ENCODE results near the gene KBTBD6.
"Not testable (repeated sequence)": the region's sequence is repeated elsewhere in the genome, so short reads cannot be mapped to it uniquely, and the experiment has no call there.

The KBTBD6 gene

DNA sequence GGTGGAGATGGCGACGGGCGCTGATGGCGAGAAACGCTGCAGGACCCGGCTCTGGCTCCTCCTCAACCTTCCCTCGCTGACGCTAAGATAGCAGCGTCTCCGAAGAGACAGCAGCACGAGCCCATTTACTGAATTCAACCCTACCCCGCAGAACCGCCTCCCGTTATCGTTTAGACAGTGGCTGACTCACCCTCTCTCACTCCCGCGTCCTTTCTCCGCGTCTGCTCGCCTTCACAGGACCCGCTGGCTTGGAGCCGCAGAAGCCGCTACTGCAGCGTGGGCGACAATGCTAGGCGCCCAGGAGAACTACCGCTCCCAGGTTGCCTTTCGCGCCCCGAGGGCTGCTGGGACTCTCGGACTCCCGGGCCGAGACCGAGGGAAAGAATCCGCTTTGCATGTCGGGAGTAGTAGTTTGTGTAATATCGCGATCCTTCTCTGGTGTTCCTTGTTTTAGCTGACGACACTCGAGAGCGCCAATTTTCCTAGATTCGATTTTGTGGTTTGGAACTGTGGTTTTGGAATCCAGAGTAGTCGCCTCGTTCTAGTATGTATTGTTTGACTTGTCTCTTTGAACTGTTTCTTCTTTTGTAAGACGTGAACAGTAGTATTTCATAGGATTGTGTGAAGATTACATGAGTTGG is at the start of gene KBTBD6:
Gene KBTBD6 (minus strand): TSS at position 291 of the 641 bp plus-strand sequence. CDS start 291 bp downstream, outside the sequence.
- no peaks in the 10 kb centered on the region for H3K9me3 ChIP-seq (ENCODE audit: control insufficient read depth, insufficient read depth, low read length)
- H3K27ac ChIP-seq (ENCODE audit: low read length): no peak within 1 kb of the TSS
- no peaks in the 10 kb centered on the region; the same call in 1 of the 2 replicates for H3K36me3 ChIP-seq (ENCODE audit: control insufficient read depth, insufficient read depth, low read length)
- WGBS (ENCODE audit: insufficient coverage, insufficient read length): no CpG with 5 or more reads among the region's 45 CpGs
- H3K27me3 ChIP-seq (ENCODE audit: control insufficient read depth, insufficient read depth, low read length): no peaks in the 10 kb centered on the region
- peak; percentile 92 for DNase-seq (ENCODE audit: low read depth, low spot score)
- H3K4me3 ChIP-seq (ENCODE audit: low read length): peak within 1 kb of the TSS; percentile 88
- H3K4me1 ChIP-seq (ENCODE audit: control insufficient read depth, insufficient read depth, low read length): peaks cover 1% of the 10 kb centered on the region; the same call in 1 of the 2 replicates

DNA sequence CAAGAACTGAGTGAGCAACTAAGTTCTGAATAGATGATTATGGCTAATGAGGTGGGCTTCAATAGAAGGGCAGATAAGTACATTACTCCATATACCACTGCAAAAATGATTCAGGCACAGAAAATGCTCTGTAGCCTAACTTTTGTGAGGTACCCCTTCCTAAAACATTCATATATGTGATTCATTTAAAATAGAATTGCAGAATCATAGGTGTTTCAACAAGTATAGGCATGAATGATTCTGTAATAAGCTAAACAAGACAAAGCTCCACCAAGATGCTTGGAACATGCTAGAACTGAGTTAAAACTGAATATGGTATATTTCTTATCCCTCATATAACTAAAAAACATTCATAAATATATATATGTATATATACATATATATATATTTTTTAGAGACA is 49.6 kb upstream of the KBTBD6 start:
- no peaks in the 10 kb centered on the region for H3K9me3 ChIP-seq (ENCODE audit: control insufficient read depth, insufficient read depth, low read length)
- H3K27me3 ChIP-seq (ENCODE audit: control insufficient read depth, insufficient read depth, low read length): no peaks in the 10 kb centered on the region
- no peak overlapping the region for H3K27ac ChIP-seq (ENCODE audit: low read length)
- no peaks in the 10 kb centered on the region for H3K4me1 ChIP-seq (ENCODE audit: control insufficient read depth, insufficient read depth, low read length)
- DNase-seq (ENCODE audit: low read depth, low spot score): no peak
- no peaks in the 10 kb centered on the region for H3K36me3 ChIP-seq (ENCODE audit: control insufficient read depth, insufficient read depth, low read length)
- H3K4me3 ChIP-seq (ENCODE audit: low read length): no peak overlapping the region

GRCh38 chr13:41179593-41180250 is 47.1 kb upstream of the KBTBD6 start:
- Histone ChIP-seq H3K27ac (ENCODE audit: low read length) (no peak overlapping the region), H3K9me3 (ENCODE audit: control insufficient read depth, insufficient read depth, low read length) (no peaks in the 10 kb centered on the region; the same call in 1 of the 2 replicates), H3K27me3 (ENCODE audit: control insufficient read depth, insufficient read depth, low read length) (no peaks in the 10 kb centered on the region), H3K36me3 (ENCODE audit: control insufficient read depth, insufficient read depth, low read length) (no peaks in the 10 kb centered on the region), H3K4me3 (ENCODE audit: low read length) (no peak overlapping the region), H3K4me1 (ENCODE audit: control insufficient read depth, insufficient read depth, low read length) (no peaks in the 10 kb centered on the region)
- no peak for DNase-seq (ENCODE audit: low read depth, low spot score)
- no CpG with 5 or more reads among the region's 4 CpGs for WGBS (ENCODE audit: insufficient coverage, insufficient read length)

- no peak for DNase-seq (ENCODE audit: low read depth, low spot score)
- no CpG with 5 or more reads among the region's 7 CpGs for WGBS (ENCODE audit: insufficient coverage, insufficient read length)
Observed at GRCh38 chr13:41178040-41178439, 45.4 kb upstream of the KBTBD6 start.

GRCh38 chr13:41177616-41178015 is 45.0 kb upstream of the KBTBD6 start:
- Histone ChIP-seq H3K27me3 (ENCODE audit: control insufficient read depth, insufficient read depth, low read length) (no peaks in the 10 kb centered on the region), H3K4me1 (ENCODE audit: control insufficient read depth, insufficient read depth, low read length) (no peaks in the 10 kb centered on the region), H3K4me3 (ENCODE audit: low read length) (no peak overlapping the region), H3K36me3 (ENCODE audit: control insufficient read depth, insufficient read depth, low read length) (no peaks in the 10 kb centered on the region), H3K27ac (ENCODE audit: low read length) (no peak overlapping the region), H3K9me3 (ENCODE audit: control insufficient read depth, insufficient read depth, low read length) (peaks cover 2% of the 10 kb centered on the region; the same call in 1 of the 2 replicates)
- DNase-seq (ENCODE audit: low read depth, low spot score): no peak
- no CpG with 5 or more reads among the region's 2 CpGs for WGBS (ENCODE audit: insufficient coverage, insufficient read length)

More at GRCh38 chr13:41178040-41178439, 45.4 kb upstream of the KBTBD6 start:
- Histone ChIP-seq H3K4me1 (ENCODE audit: control insufficient read depth, insufficient read depth, low read length) (no peaks in the 10 kb centered on the region), H3K36me3 (ENCODE audit: control insufficient read depth, insufficient read depth, low read length) (no peaks in the 10 kb centered on the region), H3K27ac (ENCODE audit: low read length) (no peak overlapping the region), H3K4me3 (ENCODE audit: low read length) (no peak overlapping the region), H3K27me3 (ENCODE audit: control insufficient read depth, insufficient read depth, low read length) (no peaks in the 10 kb centered on the region), H3K9me3 (ENCODE audit: control insufficient read depth, insufficient read depth, low read length) (peaks cover 2% of the 10 kb centered on the region; the same call in 1 of the 2 replicates)

- H3K9me3 ChIP-seq (ENCODE audit: control insufficient read depth, insufficient read depth, low read length): not testable (repeated sequence)
- no CpG with 5 or more reads among the region's 8 CpGs for WGBS (ENCODE audit: insufficient coverage, insufficient read length)
Observed at GRCh38 chr13:41175576-41175975, 43.0 kb upstream of the KBTBD6 start.

DNA sequence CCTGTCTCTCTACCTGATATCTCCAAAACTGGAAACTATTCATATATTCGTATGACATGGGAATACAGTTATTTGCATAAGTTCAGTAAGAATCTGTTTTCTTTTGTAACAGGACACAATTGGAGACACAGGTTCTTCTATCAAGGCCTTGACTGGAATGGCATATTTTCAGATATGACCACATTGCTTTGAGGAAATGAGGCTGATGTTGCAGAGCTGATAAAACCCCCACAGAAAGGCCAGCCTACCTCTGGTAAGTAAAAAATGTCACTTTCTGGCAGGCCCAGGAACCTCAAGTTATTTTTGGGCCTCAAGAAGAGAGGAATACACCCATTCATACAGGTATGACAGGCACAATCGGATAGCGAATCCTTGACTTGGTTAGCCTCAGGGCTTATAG is 29.5 kb upstream of the KBTBD6 start:
- H3K9me3 ChIP-seq (ENCODE audit: control insufficient read depth, insufficient read depth, low read length): no peaks in the 10 kb centered on the region
- peaks cover 2% of the 10 kb centered on the region; the same call in 1 of the 2 replicates for H3K4me1 ChIP-seq (ENCODE audit: control insufficient read depth, insufficient read depth, low read length)
- WGBS (ENCODE audit: insufficient coverage, insufficient read length): no CpG with 5 or more reads among the region's 3 CpGs
- no peak overlapping the region for H3K4me3 ChIP-seq (ENCODE audit: low read length)
- no peak for DNase-seq (ENCODE audit: low read depth, low spot score)
- H3K36me3 ChIP-seq (ENCODE audit: control insufficient read depth, insufficient read depth, low read length): no peaks in the 10 kb centered on the region
- no peaks in the 10 kb centered on the region for H3K27me3 ChIP-seq (ENCODE audit: control insufficient read depth, insufficient read depth, low read length)
- no peak overlapping the region for H3K27ac ChIP-seq (ENCODE audit: low read length)

More at GRCh38 chr13:41175576-41175975, 43.0 kb upstream of the KBTBD6 start:
- H3K27me3 ChIP-seq (ENCODE audit: control insufficient read depth, insufficient read depth, low read length); DNase-seq (ENCODE audit: low read depth, low spot score); H3K4me3 ChIP-seq (ENCODE audit: low read length); H3K27ac ChIP-seq (ENCODE audit: low read length); H3K36me3 ChIP-seq (ENCODE audit: control insufficient read depth, insufficient read depth, low read length); H3K4me1 ChIP-seq (ENCODE audit: control insufficient read depth, insufficient read depth, low read length): not testable (repeated sequence)

DNA sequence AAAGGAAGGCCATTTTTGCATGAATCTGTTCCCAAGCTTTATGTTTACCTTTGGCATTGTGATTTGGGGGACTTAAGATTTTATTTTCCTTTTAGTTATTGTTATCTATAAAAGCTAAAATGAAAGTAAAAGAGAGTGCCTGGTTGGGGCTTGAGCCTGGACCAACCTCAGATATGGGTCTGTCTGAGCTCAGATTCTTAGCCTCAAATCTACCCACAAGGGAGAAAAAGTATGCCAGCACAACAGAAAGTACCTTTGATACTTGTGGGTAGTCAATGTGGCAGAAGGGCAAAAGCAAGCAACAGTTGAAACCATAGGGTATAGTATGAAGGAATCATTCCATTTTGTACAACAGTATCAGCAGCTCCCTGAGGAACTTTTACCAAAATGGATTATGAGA is 26.6 kb upstream of the KBTBD6 start:
- H3K27me3 ChIP-seq (ENCODE audit: control insufficient read depth, insufficient read depth, low read length): no peaks in the 10 kb centered on the region
- H3K4me3 ChIP-seq (ENCODE audit: low read length): no peak overlapping the region
- H3K27ac ChIP-seq (ENCODE audit: low read length): no peak overlapping the region
- no peak for DNase-seq (ENCODE audit: low read depth, low spot score)
- no peaks in the 10 kb centered on the region for H3K36me3 ChIP-seq (ENCODE audit: control insufficient read depth, insufficient read depth, low read length)
- peaks cover 2% of the 10 kb centered on the region; the same call in 1 of the 2 replicates for H3K4me1 ChIP-seq (ENCODE audit: control insufficient read depth, insufficient read depth, low read length)
- H3K9me3 ChIP-seq (ENCODE audit: control insufficient read depth, insufficient read depth, low read length): no peaks in the 10 kb centered on the region

DNA sequence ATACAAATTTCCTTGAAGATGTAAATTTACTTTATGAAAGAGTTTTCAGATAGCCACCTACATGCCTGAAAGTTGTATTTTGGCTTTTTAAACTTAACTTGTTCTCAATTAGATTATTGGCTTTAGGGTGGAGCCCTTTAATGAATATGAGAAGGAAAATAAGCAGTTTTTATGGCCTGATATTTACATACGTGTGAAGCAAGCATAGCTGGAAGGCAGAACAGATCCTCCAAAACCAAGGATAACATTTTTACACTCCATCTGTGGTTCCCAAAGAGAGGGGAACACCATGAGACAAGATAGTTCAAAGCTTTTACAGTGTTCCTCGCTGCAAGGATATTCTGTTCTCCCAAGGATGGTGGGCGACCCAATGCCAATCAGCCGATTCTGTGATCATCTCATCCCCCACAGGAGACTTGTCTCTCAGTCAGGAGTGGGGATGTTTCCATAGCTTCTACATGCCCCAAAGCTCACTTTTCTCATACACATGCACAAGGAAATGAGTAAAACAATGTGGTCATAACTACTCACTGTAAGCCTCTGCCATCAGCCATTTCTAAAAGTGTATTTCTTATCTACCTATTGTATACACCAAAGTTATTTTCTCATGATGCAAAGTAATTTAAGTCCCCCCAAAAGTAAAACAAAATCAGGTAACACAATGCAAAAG is 24.6 kb upstream of the KBTBD6 start:
- Histone ChIP-seq H3K27me3 (ENCODE audit: control insufficient read depth, insufficient read depth, low read length) (no peaks in the 10 kb centered on the region), H3K4me1 (ENCODE audit: control insufficient read depth, insufficient read depth, low read length) (peaks cover 2% of the 10 kb centered on the region; the same call in 1 of the 2 replicates), H3K4me3 (ENCODE audit: low read length) (no peak overlapping the region), H3K36me3 (ENCODE audit: control insufficient read depth, insufficient read depth, low read length) (no peaks in the 10 kb centered on the region), H3K9me3 (ENCODE audit: control insufficient read depth, insufficient read depth, low read length) (no peaks in the 10 kb centered on the region), H3K27ac (ENCODE audit: low read length) (no peak overlapping the region)
- DNase-seq (ENCODE audit: low read depth, low spot score): no peak
- WGBS (ENCODE audit: insufficient coverage, insufficient read length): no CpG with 5 or more reads among the region's 4 CpGs

- no peaks in the 10 kb centered on the region for H3K27me3 ChIP-seq (ENCODE audit: control insufficient read depth, insufficient read depth, low read length)
- no peak for DNase-seq (ENCODE audit: low read depth, low spot score)
- no CpG with 5 or more reads among the region's 2 CpGs for WGBS (ENCODE audit: insufficient coverage, insufficient read length)
- no peak overlapping the region for H3K4me3 ChIP-seq (ENCODE audit: low read length)
- H3K9me3 ChIP-seq (ENCODE audit: control insufficient read depth, insufficient read depth, low read length): no peaks in the 10 kb centered on the region
- no peak overlapping the region for H3K27ac ChIP-seq (ENCODE audit: low read length)
- no peaks in the 10 kb centered on the region for H3K36me3 ChIP-seq (ENCODE audit: control insufficient read depth, insufficient read depth, low read length)
- peaks cover 2% of the 10 kb centered on the region; the same call in 1 of the 2 replicates for H3K4me1 ChIP-seq (ENCODE audit: control insufficient read depth, insufficient read depth, low read length)
Observed at GRCh38 chr13:41156620-41157019, 24.0 kb upstream of the KBTBD6 start.

Data from iPS DF 6.9 (cell line).